ENCODE measurements around the gene RPS2.
"Not testable (repeated sequence)": the region's sequence is repeated elsewhere in the genome, so short reads cannot be mapped to it uniquely, and the experiment has no call there.

RPS2 gene

GRCh38 chr16:1975432-1976215 is 11.0 kb upstream of the RPS2 start:
- DNase-seq (ENCODE audit: low spot score in 2 of 2) (no peak), ATAC-seq (replicated peaks; ENCODE audit: extremely low read depth, poor library complexity, severe bottlenecking) (no peak)
- H3K27ac Mint-ChIP-seq (ENCODE audit: low read depth): no peak overlapping the region
- peaks cover 32% of the 10 kb centered on the region for H3K36me3 Mint-ChIP-seq (ENCODE audit: insufficient read depth)
- H3K4me3 Mint-ChIP-seq: no peak overlapping the region
- peaks cover 22% of the 10 kb centered on the region for H3K4me1 Mint-ChIP-seq
- no peaks in the 10 kb centered on the region for H3K27me3 Mint-ChIP-seq
- no peaks in the 10 kb centered on the region for H3K9me3 Mint-ChIP-seq

- Mint-ChIP-seq H3K4me1 (peaks cover 22% of the 10 kb centered on the region), H3K4me3 (peak overlapping the region; percentile 27), H3K27ac (ENCODE audit: low read depth) (no peak overlapping the region), H3K9me3 (no peaks in the 10 kb centered on the region), H3K36me3 (ENCODE audit: insufficient read depth) (peaks cover 30% of the 10 kb centered on the region), H3K27me3 (no peaks in the 10 kb centered on the region)
- no peak for DNase-seq (ENCODE audit: low spot score in 2 of 2)
- ATAC-seq (replicated peaks; ENCODE audit: extremely low read depth, poor library complexity, severe bottlenecking): no peak
Observed at GRCh38 chr16:1974157-1975070, 9.8 kb upstream of the RPS2 start.

- no peak for DNase-seq (ENCODE audit: low spot score in 2 of 2)
- no peak overlapping the region for H3K27ac Mint-ChIP-seq (ENCODE audit: low read depth)
- ATAC-seq (replicated peaks; ENCODE audit: extremely low read depth, poor library complexity, severe bottlenecking): no peak
- no peaks in the 10 kb centered on the region for H3K9me3 Mint-ChIP-seq
- H3K27me3 Mint-ChIP-seq: no peaks in the 10 kb centered on the region
- no peak overlapping the region for H3K4me3 Mint-ChIP-seq
- H3K36me3 Mint-ChIP-seq (ENCODE audit: insufficient read depth): peaks cover 28% of the 10 kb centered on the region
- H3K4me1 Mint-ChIP-seq: peaks cover 22% of the 10 kb centered on the region
Observed at GRCh38 chr16:1973461-1974156, 9.0 kb upstream of the RPS2 start.

GRCh38 chr16:1972490-1972877 is 7.9 kb upstream of the RPS2 start:
- ATAC-seq (replicated peaks; ENCODE audit: extremely low read depth, poor library complexity, severe bottlenecking) (no peak), DNase-seq (ENCODE audit: low spot score in 2 of 2) (no peak)
- Mint-ChIP-seq H3K4me3 (peak overlapping the region; percentile 99), H3K9me3 (no peaks in the 10 kb centered on the region), H3K36me3 (ENCODE audit: insufficient read depth) (peaks cover 22% of the 10 kb centered on the region), H3K27me3 (no peaks in the 10 kb centered on the region), H3K27ac (ENCODE audit: low read depth) (peak overlapping the region; percentile 94), H3K4me1 (peaks cover 22% of the 10 kb centered on the region)

- Mint-ChIP-seq H3K9me3 (no peaks in the 10 kb centered on the region), H3K27ac (ENCODE audit: low read depth) (peak within 1 kb of the TSS; percentile 94), H3K4me1 (peaks cover 22% of the 10 kb centered on the region), H3K27me3 (no peaks in the 10 kb centered on the region), H3K4me3 (peak within 1 kb of the TSS; percentile 99), H3K36me3 (ENCODE audit: insufficient read depth) (peaks cover 22% of the 10 kb centered on the region)
- DNase-seq (ENCODE audit: low spot score in 2 of 2) (peak; percentile 94 to 97), ATAC-seq (replicated peaks; ENCODE audit: extremely low read depth, poor library complexity, severe bottlenecking) (peak; percentile 99)
Observed at GRCh38 chr16:1971796-1972489, 7.3 kb upstream of the RPS2 start, which contains the start of gene TBL3. Gene TBL3, plus strand, starts transcription at chr16:1972053. Its CDS starts 112 bp downstream, at chr16:1972165.

- Mint-ChIP-seq H3K27me3 (no peaks in the 10 kb centered on the region), H3K4me3 (no peak overlapping the region), H3K27ac (ENCODE audit: low read depth) (no peak overlapping the region)
Observed at GRCh38 chr16:1968146-1968953, 3.7 kb upstream of the RPS2 start.

GRCh38 chr16:1966460-1966859 is 1.8 kb upstream of the RPS2 start, which contains the start of gene RNF151:
Gene RNF151, plus strand, starts transcription at chr16:1966856. Its CDS starts 26 bp downstream, at chr16:1966882.
- ATAC-seq (replicated peaks; ENCODE audit: extremely low read depth, poor library complexity, severe bottlenecking) (no peak), DNase-seq (ENCODE audit: low spot score in 2 of 2) (no peak)
- Mint-ChIP-seq H3K27me3 (no peaks in the 10 kb centered on the region), H3K27ac (ENCODE audit: low read depth) (peak within 1 kb of the TSS; percentile 99), H3K36me3 (ENCODE audit: insufficient read depth) (peaks cover 44% of the 10 kb centered on the region), H3K4me3 (peak within 1 kb of the TSS; percentile 94), H3K9me3 (no peaks in the 10 kb centered on the region), H3K4me1 (peaks cover 49% of the 10 kb centered on the region)

More at GRCh38 chr16:1968146-1968953, 3.7 kb upstream of the RPS2 start:
- Mint-ChIP-seq H3K9me3 (no peaks in the 10 kb centered on the region), H3K36me3 (ENCODE audit: insufficient read depth) (peaks cover 35% of the 10 kb centered on the region), H3K4me1 (peaks cover 47% of the 10 kb centered on the region)
- no peak for DNase-seq (ENCODE audit: low spot score in 2 of 2)
- no peak for ATAC-seq (replicated peaks; ENCODE audit: extremely low read depth, poor library complexity, severe bottlenecking)

GRCh38 chr16:1965396-1966001 is 873 bp upstream of the RPS2 start:
- peak overlapping the region; percentile 94 for H3K4me3 Mint-ChIP-seq
- no peak for DNase-seq (ENCODE audit: low spot score in 2 of 2)
- H3K27ac Mint-ChIP-seq (ENCODE audit: low read depth): peak overlapping the region; percentile 99
- H3K9me3 Mint-ChIP-seq: no peaks in the 10 kb centered on the region
- no peaks in the 10 kb centered on the region for H3K27me3 Mint-ChIP-seq
- peak; percentile 15 for ATAC-seq (replicated peaks; ENCODE audit: extremely low read depth, poor library complexity, severe bottlenecking)
- H3K36me3 Mint-ChIP-seq (ENCODE audit: insufficient read depth): peaks cover 49% of the 10 kb centered on the region
- peaks cover 50% of the 10 kb centered on the region for H3K4me1 Mint-ChIP-seq

- DNase-seq (ENCODE audit: low spot score in 2 of 2) (peak; percentile 35 to 41), ATAC-seq (replicated peaks; ENCODE audit: extremely low read depth, poor library complexity, severe bottlenecking) (peak; percentile 16)
- Mint-ChIP-seq H3K4me3 (peak overlapping the region; percentile 94), H3K4me1 (peaks cover 63% of the 10 kb centered on the region), H3K27ac (ENCODE audit: low read depth) (peak overlapping the region; percentile 99), H3K36me3 (ENCODE audit: insufficient read depth) (peaks cover 57% of the 10 kb centered on the region), H3K9me3 (no peaks in the 10 kb centered on the region), H3K27me3 (no peaks in the 10 kb centered on the region)
Observed at GRCh38 chr16:1963806-1964505, 670 bp downstream of the RPS2 start.

GRCh38 chr16:1962161-1963153 is 2.2 kb downstream of the RPS2 start:
- peaks cover 57% of the 10 kb centered on the region for H3K36me3 Mint-ChIP-seq (ENCODE audit: insufficient read depth)
- peak overlapping the region; percentile 94 for H3K4me3 Mint-ChIP-seq
- not testable (repeated sequence) for DNase-seq (ENCODE audit: low spot score in 2 of 2); H3K27me3 Mint-ChIP-seq; ATAC-seq (replicated peaks; ENCODE audit: extremely low read depth, poor library complexity, severe bottlenecking); H3K9me3 Mint-ChIP-seq
- peaks cover 65% of the 10 kb centered on the region for H3K4me1 Mint-ChIP-seq
- peak overlapping the region; percentile 99 for H3K27ac Mint-ChIP-seq (ENCODE audit: low read depth)

All from central memory CD8-positive, alpha-beta T cell (primary cell).